SJCRH30 (cell line): Measurements from ENCODE around the gene CALD1. TPM values are rescaled to one million over a fixed set of nuclear protein-coding genes. Genes with fewer than 3 reads are reported as not detected.

ENCODE experiments used
- DNase-seq, 2 experiments: peaks; one replicate each; pipeline ENCODE4 v3.0.0-alpha.2; 2015 to 2020
- H3K27ac ChIP-seq: fragments of 250-450 bp; sonication (Bioruptor Pico); 2 replicates; pipeline ENCODE4 v1.5.1; 2020; ENCODE audit warnings: mild to moderate bottlenecking, moderate library complexity
- H3K27me3 ChIP-seq: fragments of 250-450 bp; sonication (Bioruptor Pico); 2 replicates; pipeline ENCODE4 v1.5.1; 2020; ENCODE audit warnings: mild to moderate bottlenecking, moderate library complexity
- H3K36me3 ChIP-seq: fragments of 250-450 bp; sonication (Bioruptor Pico); 2 replicates; pipeline ENCODE4 v1.5.1; 2020; ENCODE audit warnings: mild to moderate bottlenecking, moderate library complexity
- H3K4me1 ChIP-seq: fragments of 250-450 bp; sonication (Bioruptor Pico); 2 replicates; pipeline ENCODE4 v1.5.1; 2020; ENCODE audit warnings: mild to moderate bottlenecking, moderate library complexity
- H3K4me3 ChIP-seq: fragments of 250-450 bp; sonication (Bioruptor Pico); 2 replicates; pipeline ENCODE4 v1.5.1; 2020; ENCODE audit warnings: mild to moderate bottlenecking, moderate library complexity
- H3K9me3 ChIP-seq: fragments of 250-450 bp; sonication (Bioruptor Pico); replicated peaks from 2 replicates; pipeline ENCODE4 v1.5.1; 2020; ENCODE audit warnings: mild to moderate bottlenecking, moderate library complexity
- total RNA-seq: library from RNA; depleted of rRNA; stranded (reverse); fragments of >200 nt; shearing (Covaris generic); gene quantifications from 2 replicates; pipeline ENCODE4 v1.2.3, GENCODE V29; 2014

The CALD1 gene
- total RNA-seq, 1 experiment from 2014 or later, result 113 TPM

DNA sequence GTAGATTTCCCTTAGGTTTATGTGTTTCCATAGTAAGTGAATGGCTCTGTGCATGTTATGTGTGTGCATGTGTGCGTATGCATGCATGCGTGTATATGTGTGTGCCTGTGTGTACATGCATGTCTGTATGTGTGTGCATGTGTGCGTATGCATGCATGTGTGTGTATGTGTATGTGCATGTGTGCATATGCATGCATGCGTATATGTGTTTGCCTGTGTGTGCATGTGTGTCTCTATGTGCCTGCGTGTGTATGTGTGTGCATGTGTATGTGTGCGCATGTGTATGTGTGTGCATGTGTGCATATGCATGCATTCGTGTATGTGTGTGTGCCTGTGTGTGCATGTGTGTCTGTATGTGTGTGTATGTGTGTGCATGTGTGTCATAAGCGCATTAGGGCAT, 108.1 kb downstream of the CALD1 start:
- H3K27ac ChIP-seq, result no peak overlapping the region
- no peaks in the 10 kb centered on the region for H3K36me3 ChIP-seq
- no peak for DNase-seq
- H3K9me3 ChIP-seq, result no peaks in the 10 kb centered on the region
- H3K4me3 ChIP-seq, result no peak overlapping the region
- peaks cover 23% of the 10 kb centered on the region for H3K4me1 ChIP-seq
- H3K27me3 ChIP-seq, result no peaks in the 10 kb centered on the region

DNA sequence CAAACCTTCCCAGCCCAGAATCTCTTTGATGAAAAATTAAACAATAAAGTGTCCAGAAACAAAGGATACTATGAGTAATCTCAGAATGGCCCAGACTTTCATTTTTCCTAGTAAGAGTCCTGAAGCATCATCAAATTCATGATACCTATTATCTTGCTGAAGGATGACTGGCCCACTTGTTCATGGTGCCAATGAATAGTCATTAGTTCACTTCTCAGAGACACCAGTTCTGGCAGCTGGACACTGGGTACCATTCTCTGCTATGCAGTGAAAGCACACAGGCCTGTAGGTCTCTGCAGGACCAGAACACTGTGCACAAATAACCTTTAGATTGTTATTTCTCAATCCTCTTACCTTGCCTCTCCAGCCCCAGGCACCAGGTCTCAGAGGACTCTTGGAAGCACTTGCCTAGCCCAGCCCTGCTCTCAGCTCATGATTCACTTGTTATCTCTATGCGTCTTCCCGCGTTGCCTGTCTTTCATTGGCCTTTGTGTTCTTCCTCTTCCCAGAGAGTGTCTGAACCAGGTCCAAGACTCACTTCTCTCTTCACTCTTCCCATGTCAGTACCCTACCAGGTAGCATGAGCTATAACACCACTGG, 108.8 kb downstream of the CALD1 start:
- DNase-seq, result no peak
- Histone ChIP-seq H3K36me3 (no peaks in the 10 kb centered on the region), H3K27me3 (no peaks in the 10 kb centered on the region), H3K4me1 (peaks cover 28% of the 10 kb centered on the region), H3K4me3 (no peak overlapping the region), H3K27ac (no peak overlapping the region), H3K9me3 (no peaks in the 10 kb centered on the region)

DNA sequence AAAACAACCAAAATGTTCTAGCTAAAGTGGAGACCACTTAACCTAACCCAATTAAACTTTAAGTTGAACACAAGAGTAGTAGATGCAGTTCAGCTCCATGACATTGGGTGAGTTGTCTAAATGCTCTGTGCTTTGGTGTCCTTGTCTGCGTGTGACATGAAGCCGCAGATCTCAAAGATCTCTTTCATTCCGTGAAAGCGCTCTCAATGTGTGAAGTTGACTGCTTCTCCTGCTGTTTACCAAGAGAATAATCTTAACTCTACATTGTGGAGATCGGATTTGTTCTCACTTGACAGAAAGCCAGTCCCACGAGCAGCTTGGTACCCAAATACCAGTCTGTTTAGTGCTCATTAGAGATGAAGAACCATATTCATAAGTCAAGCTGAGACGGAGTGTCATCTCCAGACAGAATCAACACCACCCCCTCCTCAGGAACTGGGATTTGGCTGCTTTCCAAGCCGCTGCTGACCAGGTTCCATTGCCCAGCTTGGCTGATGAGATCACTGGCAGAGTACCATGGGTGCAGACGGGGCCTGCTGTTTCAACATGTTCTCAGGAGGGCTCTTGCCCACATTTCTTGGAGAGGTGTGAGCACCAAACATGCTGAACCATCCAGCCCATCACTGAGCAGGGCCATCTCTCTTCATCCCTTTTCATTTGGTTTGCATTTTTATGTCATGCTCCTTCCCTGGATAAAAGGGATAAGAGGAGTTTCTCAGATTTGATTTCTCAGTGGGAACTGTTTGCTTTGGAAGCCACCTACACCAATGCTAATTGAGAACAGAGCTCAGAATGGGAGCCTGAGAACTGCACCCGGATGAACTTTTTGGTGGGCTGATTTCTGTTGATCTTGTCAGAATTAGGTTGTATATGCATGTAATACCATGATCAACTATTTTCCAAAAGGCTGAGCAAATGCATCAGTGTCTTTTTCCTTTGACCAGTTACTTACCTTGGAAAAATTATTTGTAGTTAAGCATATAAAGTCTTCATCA, 111.1 kb downstream of the CALD1 start:
- Histone ChIP-seq H3K4me3 (peak overlapping the region; percentile 78), H3K27me3 (no peaks in the 10 kb centered on the region), H3K27ac (peak overlapping the region; percentile 85), H3K36me3 (peaks cover 12% of the 10 kb centered on the region), H3K9me3 (0 out of 2 replicates have a peak, but pooled peaks cover 2% of the 10 kb centered on the region), H3K4me1 (peaks cover 32% of the 10 kb centered on the region)
- peak; percentile 74 to 75 for DNase-seq

DNA sequence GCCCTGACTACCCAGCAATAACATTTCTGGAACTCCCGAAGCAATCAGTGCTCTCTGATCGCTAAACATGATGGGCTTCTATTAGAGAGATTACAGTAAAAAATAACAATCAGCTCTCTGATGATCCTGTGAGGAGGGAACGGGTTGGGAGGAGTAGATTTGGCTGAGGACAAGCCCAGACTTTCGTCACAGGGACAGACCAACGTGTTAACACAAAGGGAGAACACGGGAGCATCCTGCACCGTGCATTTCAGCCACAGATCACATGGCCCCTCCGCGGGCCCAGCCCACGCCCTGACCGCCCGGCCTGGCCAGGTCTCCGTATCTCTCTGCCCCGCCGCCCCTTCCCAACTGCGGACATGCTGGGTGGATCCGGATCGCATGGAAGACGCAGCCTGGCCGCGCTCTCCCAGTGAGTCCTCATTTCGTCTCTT, 111.8 kb downstream of the CALD1 start:
- DNase-seq, result peak; percentile 95 to 97

DNA sequence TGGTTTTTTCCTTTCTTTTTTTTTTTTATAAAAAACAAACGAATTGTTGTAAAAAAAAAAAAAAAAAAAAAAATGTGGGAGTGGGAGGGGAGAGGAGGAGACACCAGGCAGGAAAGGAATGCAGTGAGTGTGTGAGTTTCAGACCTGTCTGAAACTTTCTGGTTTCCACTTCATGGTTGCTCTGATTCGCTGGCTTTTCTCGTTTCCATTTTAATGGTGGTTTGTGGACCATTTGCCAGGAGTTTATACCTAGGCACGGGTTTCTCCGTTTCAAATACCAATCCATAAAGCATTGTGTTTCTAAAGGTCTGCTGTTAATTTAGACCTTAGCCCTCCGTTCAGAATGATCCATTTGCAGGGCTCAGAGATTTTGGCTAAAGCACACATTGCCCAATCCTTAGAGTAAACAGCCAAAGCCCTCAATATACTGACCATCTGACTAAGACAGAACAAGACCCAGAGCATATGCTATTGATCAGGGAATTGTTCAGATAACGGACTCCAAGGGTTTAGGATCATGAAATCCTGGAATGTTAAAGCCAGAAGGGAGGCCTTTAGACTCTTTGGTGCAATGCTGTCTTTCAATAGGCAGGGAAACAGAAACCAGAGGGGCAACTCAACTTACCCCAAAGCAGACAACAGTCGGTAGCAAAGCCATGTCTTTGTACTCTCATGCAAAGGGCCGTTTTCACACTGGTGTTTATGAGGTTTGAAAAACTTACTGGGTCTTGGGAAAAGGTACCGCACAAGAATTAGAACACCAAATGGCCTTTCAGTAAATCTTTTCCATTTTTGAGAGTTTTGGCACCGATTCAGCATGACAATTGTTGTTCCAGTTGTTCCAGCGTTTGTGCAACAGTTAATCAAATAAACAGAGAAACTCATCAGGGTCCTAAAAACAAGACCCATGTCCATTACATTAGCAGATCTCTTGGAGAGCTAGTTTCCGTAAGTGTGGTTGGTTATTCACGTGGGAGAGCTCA, 112.6 kb downstream of the CALD1 start:
- peaks cover 19% of the 10 kb centered on the region for H3K4me1 ChIP-seq
- peak overlapping the region; percentile 85 for H3K27ac ChIP-seq
- no peaks in the 10 kb centered on the region for H3K27me3 ChIP-seq
- peaks cover 5% of the 10 kb centered on the region; the same call in 1 of the 2 replicates for H3K9me3 ChIP-seq
- peak in 1 of 2 experiments; percentile 49 for DNase-seq
- peaks cover 16% of the 10 kb centered on the region for H3K36me3 ChIP-seq
- H3K4me3 ChIP-seq, result peak overlapping the region; percentile 78

More for the DNA sequence above, 111.8 kb downstream of the CALD1 start:
- Histone ChIP-seq H3K4me3 (peak overlapping the region; percentile 78), H3K9me3 (0 out of 2 replicates have a peak, but pooled peaks cover 5% of the 10 kb centered on the region), H3K36me3 (peaks cover 12% of the 10 kb centered on the region), H3K27ac (peak overlapping the region; percentile 85), H3K27me3 (no peaks in the 10 kb centered on the region), H3K4me1 (peaks cover 25% of the 10 kb centered on the region)

DNA sequence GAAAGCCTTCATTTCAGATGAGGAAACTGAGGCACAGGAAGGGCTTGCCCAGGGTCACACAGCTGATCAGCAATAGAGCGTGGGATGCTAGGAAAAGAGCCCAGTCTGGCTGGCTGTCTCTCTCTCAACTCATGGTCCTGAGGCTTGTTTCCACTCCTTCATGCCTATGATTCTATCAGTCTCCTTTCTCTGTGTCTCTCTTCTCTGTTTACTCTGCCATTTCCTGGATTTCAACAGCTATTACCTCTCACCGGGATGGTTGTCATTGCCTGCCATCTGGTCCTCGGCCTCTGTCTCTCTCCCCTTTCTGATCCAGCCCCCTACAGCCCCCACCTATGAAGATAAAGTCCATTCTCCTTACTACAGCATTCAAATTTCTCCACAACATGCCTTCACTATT, 113.5 kb downstream of the CALD1 start:
- Histone ChIP-seq H3K4me1 (peaks cover 19% of the 10 kb centered on the region), H3K4me3 (peak overlapping the region; percentile 78), H3K27me3 (no peaks in the 10 kb centered on the region), H3K9me3 (peaks cover 5% of the 10 kb centered on the region; the same call in 1 of the 2 replicates), H3K36me3 (peaks cover 22% of the 10 kb centered on the region), H3K27ac (peak overlapping the region; percentile 85)
- DNase-seq, result peak in 1 of 2 experiments; percentile 20

DNA sequence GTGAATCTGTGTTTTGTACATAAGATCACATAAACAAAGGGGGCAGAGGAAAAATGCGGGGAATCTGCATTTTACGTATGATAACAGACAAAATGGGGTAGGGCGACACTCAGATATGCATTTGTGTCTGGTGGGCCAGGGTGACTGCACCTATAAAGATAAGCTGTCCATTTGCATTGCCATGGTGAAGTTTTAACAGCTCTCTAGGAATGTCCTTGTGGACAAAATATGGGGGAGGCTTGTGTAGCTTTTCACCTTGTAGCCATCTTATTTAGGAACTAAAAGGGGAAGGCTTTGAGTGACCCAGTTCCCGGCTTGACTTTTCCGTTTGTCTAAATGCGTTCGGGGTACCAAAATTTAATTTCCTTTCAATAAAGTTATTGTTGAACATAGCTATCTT, 114.5 kb downstream of the CALD1 start:
- H3K36me3 ChIP-seq, result peaks cover 25% of the 10 kb centered on the region
- H3K27ac ChIP-seq, result no peak overlapping the region
- no peak for DNase-seq

DNA sequence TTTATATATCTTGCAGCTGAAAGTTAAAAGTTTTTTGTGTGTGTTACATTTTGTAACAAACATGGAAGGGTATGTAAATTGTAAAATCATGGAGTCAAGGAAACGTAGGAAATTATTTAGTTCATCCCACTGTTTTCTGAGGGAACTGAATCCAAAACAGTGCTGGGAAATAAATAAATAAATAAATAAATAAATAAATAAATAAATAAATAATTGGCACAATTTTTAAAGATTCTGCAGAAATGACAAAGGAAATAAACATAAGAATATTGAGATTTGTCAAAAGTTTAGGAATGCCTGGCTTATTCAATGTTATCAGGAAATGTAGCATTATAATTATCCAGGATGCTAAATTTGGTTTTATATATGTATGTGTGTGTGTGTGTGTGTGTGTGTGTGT, 115.5 kb downstream of the CALD1 start:
- H3K4me3 ChIP-seq, result no peak overlapping the region
- DNase-seq, result no peak
- peaks cover 5% of the 10 kb centered on the region; the same call in 1 of the 2 replicates for H3K9me3 ChIP-seq
- H3K27ac ChIP-seq, result no peak overlapping the region
- peaks cover 25% of the 10 kb centered on the region for H3K36me3 ChIP-seq
- peaks cover 30% of the 10 kb centered on the region for H3K4me1 ChIP-seq
- H3K27me3 ChIP-seq, result no peaks in the 10 kb centered on the region

More for the DNA sequence above, 114.5 kb downstream of the CALD1 start:
- H3K27me3 ChIP-seq, result no peaks in the 10 kb centered on the region
- H3K4me1 ChIP-seq, result peaks cover 22% of the 10 kb centered on the region
- no peak overlapping the region for H3K4me3 ChIP-seq
- peaks cover 5% of the 10 kb centered on the region; the same call in 1 of the 2 replicates for H3K9me3 ChIP-seq

DNA sequence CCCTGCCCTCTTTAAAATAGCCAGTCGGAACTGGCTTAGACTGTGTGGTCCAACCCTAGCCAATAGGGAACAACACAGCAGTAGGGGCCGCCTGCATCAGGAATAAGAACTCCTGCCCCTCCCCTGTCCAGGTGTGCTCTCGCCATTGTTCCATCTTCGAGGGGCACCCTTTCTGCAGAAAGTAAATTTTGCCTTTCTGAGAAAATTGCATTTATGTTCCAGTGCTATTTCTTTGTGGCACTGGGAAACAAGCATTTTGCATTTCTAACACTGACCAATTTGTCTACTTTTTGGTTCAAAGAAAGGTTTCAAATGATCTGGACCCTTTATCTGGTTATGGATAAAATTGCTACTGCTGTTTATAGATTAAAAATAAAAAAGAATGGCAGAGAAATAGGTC, 116.6 kb downstream of the CALD1 start:
- no peak for DNase-seq
- H3K27me3 ChIP-seq, result no peaks in the 10 kb centered on the region
- H3K9me3 ChIP-seq, result peaks cover 5% of the 10 kb centered on the region; the same call in 1 of the 2 replicates
- H3K4me1 ChIP-seq, result peaks cover 26% of the 10 kb centered on the region
- H3K27ac ChIP-seq, result no peak overlapping the region
- peaks cover 25% of the 10 kb centered on the region for H3K36me3 ChIP-seq
- no peak overlapping the region for H3K4me3 ChIP-seq

DNA sequence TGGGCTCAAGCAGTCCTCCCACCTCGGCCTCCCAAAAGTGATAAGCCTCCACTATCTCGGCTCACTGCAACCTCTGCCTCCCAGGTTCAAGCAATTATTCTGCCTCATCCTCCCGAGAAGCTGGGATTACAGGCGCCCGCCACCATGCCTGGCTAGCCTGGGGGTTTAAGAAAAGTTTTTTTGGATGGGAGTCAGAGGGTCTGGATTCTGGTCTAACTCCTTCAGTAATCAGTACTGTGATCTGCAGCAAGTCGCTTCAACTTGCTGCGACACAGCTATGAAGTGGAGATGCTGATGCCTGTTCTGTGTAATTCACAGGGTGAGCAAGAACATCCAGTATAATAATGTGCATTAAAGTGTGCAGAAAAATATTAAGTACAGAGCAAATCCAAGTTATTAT, 118.5 kb downstream of the CALD1 start:
- Histone ChIP-seq H3K27ac (no peak overlapping the region), H3K36me3 (peaks cover 25% of the 10 kb centered on the region)
- DNase-seq, result no peak

DNA sequence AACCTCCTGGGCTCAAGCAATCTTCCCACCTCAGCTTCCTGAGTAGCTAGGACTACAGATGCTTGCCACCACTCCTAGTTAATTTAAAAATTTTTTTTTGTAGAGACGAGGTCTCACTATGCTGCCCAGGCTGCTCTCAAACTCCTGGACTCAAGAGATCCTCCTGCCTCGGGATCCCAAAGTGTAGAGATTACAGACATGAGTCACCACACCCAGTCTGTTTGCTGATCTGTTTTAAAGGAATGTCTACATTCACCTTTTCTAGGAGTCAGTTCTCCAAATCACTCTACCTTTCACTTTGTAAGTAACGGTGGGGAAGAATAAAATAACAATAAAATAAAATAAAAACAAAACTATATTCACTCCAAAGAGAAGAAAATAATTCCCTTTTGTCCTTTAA, 120.3 kb downstream of the CALD1 start:
- Histone ChIP-seq H3K27me3 (no peaks in the 10 kb centered on the region), H3K36me3 (peaks cover 20% of the 10 kb centered on the region), H3K4me3 (no peak overlapping the region), H3K4me1 (peaks cover 26% of the 10 kb centered on the region), H3K9me3 (peaks cover 5% of the 10 kb centered on the region; the same call in 1 of the 2 replicates), H3K27ac (peak overlapping the region; percentile 42)
- DNase-seq, result peak in 1 of 2 experiments; percentile 40

More for the DNA sequence above, 118.5 kb downstream of the CALD1 start:
- Histone ChIP-seq H3K27me3 (no peaks in the 10 kb centered on the region), H3K9me3 (peaks cover 5% of the 10 kb centered on the region; the same call in 1 of the 2 replicates), H3K4me3 (no peak overlapping the region), H3K4me1 (peaks cover 24% of the 10 kb centered on the region)

DNA sequence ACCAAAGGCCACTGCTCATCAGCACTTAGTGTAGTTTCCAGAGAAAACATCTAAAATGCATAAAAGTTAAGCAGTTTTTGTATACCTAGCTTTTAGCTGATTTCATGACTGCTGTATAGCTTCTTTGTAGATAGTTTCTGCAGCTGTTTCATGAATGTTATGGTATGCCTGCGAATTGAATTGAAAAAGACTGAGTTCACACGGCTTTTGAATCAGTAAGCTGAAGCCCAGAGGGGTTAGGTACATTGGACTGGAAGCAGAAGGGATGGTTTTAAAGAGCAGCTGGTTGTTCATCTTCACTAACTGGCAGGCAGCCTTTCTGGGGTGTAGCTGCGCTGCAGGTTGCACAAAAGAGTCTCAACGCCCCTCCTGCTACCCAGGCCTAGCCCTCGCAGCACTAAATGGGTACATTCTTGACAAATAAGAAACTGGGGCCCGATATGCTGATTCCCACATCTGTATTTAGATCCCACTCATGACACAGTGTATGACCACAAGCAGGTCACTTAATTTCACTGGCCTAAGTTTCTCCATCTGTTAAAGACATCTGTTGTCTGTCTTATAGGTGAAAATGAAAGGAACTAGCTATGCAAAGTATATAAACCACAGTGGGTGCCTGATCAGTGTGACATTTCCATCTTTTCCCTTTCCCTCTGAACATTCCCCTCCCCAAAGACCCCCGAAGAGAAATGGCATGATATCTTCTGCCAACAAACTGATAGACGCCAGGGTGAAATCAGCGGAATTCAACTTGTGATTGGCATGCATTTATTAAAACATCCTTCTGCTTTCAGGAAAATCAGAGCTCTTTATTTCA, 120.9 kb downstream of the CALD1 start:
- Histone ChIP-seq H3K27me3 (no peaks in the 10 kb centered on the region), H3K4me3 (no peak overlapping the region), H3K27ac (peak overlapping the region; percentile 42), H3K9me3 (peaks cover 5% of the 10 kb centered on the region; the same call in 1 of the 2 replicates), H3K4me1 (peaks cover 32% of the 10 kb centered on the region), H3K36me3 (peaks cover 15% of the 10 kb centered on the region)
- DNase-seq, result peak in 1 of 2 experiments; percentile 56

DNA sequence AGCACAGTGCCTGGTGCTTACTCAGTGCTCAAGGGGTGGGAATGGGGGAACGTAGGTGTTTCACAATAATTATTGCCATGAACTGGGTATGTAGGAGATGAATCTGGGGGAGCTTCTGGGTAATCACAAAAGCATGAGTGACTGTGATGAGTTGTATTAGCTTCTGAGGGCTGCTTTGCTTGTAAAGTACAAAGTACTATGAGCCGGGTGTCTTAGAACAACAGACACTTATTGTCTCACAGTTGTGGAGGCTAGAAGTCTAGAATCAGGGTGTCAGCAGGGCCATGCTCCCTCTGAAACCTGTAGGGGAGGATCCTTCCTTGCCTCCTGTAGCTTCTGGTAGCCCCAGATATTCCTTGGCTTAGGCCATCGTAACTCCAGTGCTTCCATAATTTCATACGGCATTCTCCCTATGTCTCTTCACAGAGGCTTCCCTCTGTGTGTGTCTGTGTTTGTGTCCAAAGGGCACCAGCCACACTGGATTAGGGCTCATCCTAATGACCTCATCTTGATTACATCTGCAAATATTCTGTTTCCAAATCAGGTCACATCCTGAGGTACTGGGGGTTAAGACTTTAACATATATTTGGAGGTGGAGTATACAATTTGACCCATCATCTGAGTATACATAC, 122.1 kb downstream of the CALD1 start:
- Histone ChIP-seq H3K27ac (no peak overlapping the region), H3K9me3 (no peaks in the 10 kb centered on the region; the same call in 1 of the 2 replicates), H3K4me3 (no peak overlapping the region), H3K36me3 (peaks cover 13% of the 10 kb centered on the region), H3K4me1 (peaks cover 38% of the 10 kb centered on the region), H3K27me3 (no peaks in the 10 kb centered on the region)
- no peak for DNase-seq
